ENCODE results near the gene APOH.

The APOH gene

GRCh38 chr17:66235377-66235994 lies 6.3 kb upstream of the APOH start:
- no peak overlapping the region for H3K9ac ChIP-seq (ENCODE audit: low read length in 2 of 2)
- no peaks in the 10 kb centered on the region for H3K9me3 ChIP-seq (ENCODE audit: control insufficient read depth in 2 of 2, low read length in 2 of 2)
- H3K4me3 ChIP-seq (ENCODE audit: low read length in 2 of 2) = no peak overlapping the region
- no peaks in the 10 kb centered on the region for H3K4me1 ChIP-seq (ENCODE audit: control insufficient read depth, insufficient read depth, low read length)
- H3K27ac ChIP-seq (ENCODE audit: low read length) = no peak overlapping the region
- no peaks in the 10 kb centered on the region for H3K27me3 ChIP-seq (ENCODE audit: control insufficient read depth in 1 of 2, insufficient read depth in 2 of 2, low read length in 2 of 2)
- no peaks in the 10 kb centered on the region for H3K36me3 ChIP-seq (ENCODE audit: control insufficient read depth in 2 of 2, insufficient read depth in 2 of 2, low read length in 2 of 2)

GRCh38 chr17:66234611-66235010 lies 5.4 kb upstream of the APOH start:
- Histone ChIP-seq H3K4me1 (ENCODE audit: control insufficient read depth, insufficient read depth, low read length) (no peaks in the 10 kb centered on the region), H3K27me3 (ENCODE audit: control insufficient read depth in 1 of 2, insufficient read depth in 2 of 2, low read length in 2 of 2) (no peaks in the 10 kb centered on the region), H3K4me3 (ENCODE audit: low read length in 2 of 2) (no peak overlapping the region), H3K9me3 (ENCODE audit: control insufficient read depth in 2 of 2, low read length in 2 of 2) (no peaks in the 10 kb centered on the region), H3K27ac (ENCODE audit: low read length) (no peak overlapping the region), H3K9ac (ENCODE audit: low read length in 2 of 2) (no peak overlapping the region), H3K36me3 (ENCODE audit: control insufficient read depth in 2 of 2, insufficient read depth in 2 of 2, low read length in 2 of 2) (no peaks in the 10 kb centered on the region)

DNA sequence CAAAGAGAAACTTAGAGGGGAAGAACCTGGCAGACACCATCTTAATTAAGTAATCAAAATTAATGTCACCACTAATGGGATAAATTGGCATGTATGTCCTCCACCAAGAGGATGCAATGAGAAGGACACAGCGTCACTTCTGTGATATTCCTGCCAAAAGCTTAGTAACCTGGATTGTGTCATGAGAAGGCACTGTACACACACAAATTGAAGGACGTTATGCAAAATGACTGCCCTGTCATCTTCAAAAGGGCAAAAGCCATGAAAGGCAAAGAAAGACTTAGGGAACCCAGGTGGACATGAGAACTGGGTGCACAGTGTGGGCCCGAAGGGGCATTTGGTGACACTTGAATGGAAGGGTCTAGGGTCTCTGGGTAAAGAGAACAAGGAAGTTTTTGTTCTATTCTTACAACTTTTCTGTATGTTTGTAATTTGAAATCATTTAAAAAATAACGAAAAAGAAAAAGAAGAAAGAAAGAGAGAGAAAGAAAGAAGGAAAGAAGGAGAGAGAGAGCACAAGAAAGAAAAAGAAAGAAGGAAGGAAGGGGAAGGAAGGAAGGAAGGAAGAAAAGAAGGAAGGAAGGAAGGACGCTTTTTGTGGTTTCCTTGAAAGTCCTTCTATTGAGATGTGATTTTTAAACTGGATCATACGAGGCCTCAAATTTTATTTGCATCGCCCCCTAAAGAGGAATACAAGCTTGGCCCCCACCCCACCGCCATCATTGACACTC lies 4.0 kb upstream of the APOH start:
- H3K36me3 ChIP-seq (ENCODE audit: control insufficient read depth in 2 of 2, insufficient read depth in 2 of 2, low read length in 2 of 2) = no peaks in the 10 kb centered on the region
- H3K9me3 ChIP-seq (ENCODE audit: control insufficient read depth in 2 of 2, low read length in 2 of 2) = no peaks in the 10 kb centered on the region
- no peak overlapping the region for H3K9ac ChIP-seq (ENCODE audit: low read length in 2 of 2)
- no peaks in the 10 kb centered on the region for H3K4me1 ChIP-seq (ENCODE audit: control insufficient read depth, insufficient read depth, low read length)
- H3K4me3 ChIP-seq (ENCODE audit: low read length in 2 of 2) = no peak overlapping the region
- H3K27ac ChIP-seq (ENCODE audit: low read length) = no peak overlapping the region
- no peaks in the 10 kb centered on the region for H3K27me3 ChIP-seq (ENCODE audit: control insufficient read depth in 1 of 2, insufficient read depth in 2 of 2, low read length in 2 of 2)

DNA sequence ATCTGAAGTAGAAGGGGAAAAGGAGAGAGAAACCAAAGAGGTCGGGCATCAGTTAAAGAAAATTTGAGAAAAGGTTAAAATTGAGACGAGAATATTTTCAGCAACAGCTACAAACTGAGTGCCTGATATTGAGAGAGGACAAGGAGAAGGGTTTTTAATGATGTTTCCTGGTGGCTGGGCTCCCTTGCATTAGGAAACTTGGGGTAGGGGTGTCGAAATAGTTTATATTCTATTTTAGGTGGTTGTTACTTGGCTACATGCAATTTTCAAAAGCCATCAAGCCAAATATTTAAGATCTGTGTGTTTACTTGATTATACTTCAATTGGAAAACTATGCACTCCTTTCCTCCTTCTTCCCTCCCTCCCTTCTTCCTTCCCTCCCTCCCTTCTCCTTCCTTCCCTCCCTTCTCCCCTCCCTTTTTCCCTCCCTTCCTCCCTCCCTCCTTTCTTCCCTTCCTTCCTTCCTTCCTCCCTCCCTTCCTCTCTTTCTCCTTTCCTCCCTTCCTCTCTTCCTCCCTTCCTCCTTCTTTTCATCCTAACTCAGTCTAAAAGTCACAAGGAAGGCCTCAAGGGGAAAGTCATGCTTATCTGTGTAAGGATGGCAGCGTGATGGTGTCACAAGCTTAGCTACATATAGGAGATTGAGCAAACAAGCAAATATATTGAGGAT lies 1.8 kb upstream of the APOH start:
- Histone ChIP-seq H3K27me3 (ENCODE audit: control insufficient read depth in 1 of 2, insufficient read depth in 2 of 2, low read length in 2 of 2) (no peaks in the 10 kb centered on the region), H3K9me3 (ENCODE audit: control insufficient read depth in 2 of 2, low read length in 2 of 2) (no peaks in the 10 kb centered on the region), H3K4me1 (ENCODE audit: control insufficient read depth, insufficient read depth, low read length) (no peaks in the 10 kb centered on the region), H3K4me3 (ENCODE audit: low read length in 2 of 2) (no peak overlapping the region), H3K36me3 (ENCODE audit: control insufficient read depth in 2 of 2, insufficient read depth in 2 of 2, low read length in 2 of 2) (no peaks in the 10 kb centered on the region), H3K9ac (ENCODE audit: low read length in 2 of 2) (no peak overlapping the region), H3K27ac (ENCODE audit: low read length) (no peak overlapping the region)

GRCh38 chr17:66229783-66230538 lies 746 bp upstream of the APOH start:
- no peak overlapping the region for H3K27ac ChIP-seq (ENCODE audit: low read length)
- H3K4me1 ChIP-seq (ENCODE audit: control insufficient read depth, insufficient read depth, low read length) = no peaks in the 10 kb centered on the region
- H3K4me3 ChIP-seq (ENCODE audit: low read length in 2 of 2) = no peak overlapping the region
- no peak overlapping the region for H3K9ac ChIP-seq (ENCODE audit: low read length in 2 of 2)
- no peaks in the 10 kb centered on the region for H3K36me3 ChIP-seq (ENCODE audit: control insufficient read depth in 2 of 2, insufficient read depth in 2 of 2, low read length in 2 of 2)
- H3K27me3 ChIP-seq (ENCODE audit: control insufficient read depth in 1 of 2, insufficient read depth in 2 of 2, low read length in 2 of 2) = no peaks in the 10 kb centered on the region
- H3K9me3 ChIP-seq (ENCODE audit: control insufficient read depth in 2 of 2, low read length in 2 of 2) = no peaks in the 10 kb centered on the region

DNA sequence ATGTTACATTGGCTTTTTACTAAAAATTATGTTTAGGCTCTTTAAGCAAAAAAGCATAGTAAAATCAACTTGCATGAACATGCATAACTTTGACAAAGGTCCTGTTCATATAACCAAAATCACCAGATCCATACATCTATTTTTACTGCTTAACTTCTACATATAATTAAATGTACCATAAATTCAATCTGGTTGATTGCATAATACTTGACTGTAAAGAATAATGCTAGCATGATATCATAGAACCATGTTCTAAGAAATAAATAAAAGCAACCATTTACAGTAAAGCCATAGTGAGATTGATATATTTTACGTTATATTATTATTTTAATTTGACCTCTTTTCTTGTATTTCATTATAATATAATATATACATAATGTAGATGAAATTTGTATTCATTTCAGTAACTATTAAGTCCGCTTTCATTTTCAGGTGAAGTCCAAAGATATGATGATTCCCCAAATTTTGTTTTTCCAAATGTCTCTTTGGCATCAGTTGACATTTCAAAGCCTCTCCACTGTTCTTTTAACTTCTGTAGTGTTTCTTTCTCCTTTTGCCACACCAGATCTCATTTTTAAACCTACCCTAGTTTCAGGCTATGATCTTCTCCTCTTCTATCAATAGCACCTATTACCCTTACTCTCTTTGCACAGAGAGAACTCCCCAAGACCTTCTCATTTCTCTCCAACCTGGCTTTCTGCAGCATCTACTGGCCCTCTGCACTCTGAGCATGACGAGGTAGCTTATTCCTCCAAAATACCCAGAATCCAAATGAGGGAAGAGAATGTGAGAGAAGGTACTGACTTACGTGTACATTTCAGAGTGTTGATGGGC lies 1.8 kb downstream of the APOH start:
- Histone ChIP-seq H3K4me3 (ENCODE audit: low read length in 2 of 2) (no peak overlapping the region), H3K9me3 (ENCODE audit: control insufficient read depth in 2 of 2, low read length in 2 of 2) (no peaks in the 10 kb centered on the region), H3K4me1 (ENCODE audit: control insufficient read depth, insufficient read depth, low read length) (no peaks in the 10 kb centered on the region), H3K9ac (ENCODE audit: low read length in 2 of 2) (no peak overlapping the region), H3K27ac (ENCODE audit: low read length) (no peak overlapping the region), H3K27me3 (ENCODE audit: control insufficient read depth in 1 of 2, insufficient read depth in 2 of 2, low read length in 2 of 2) (no peaks in the 10 kb centered on the region), H3K36me3 (ENCODE audit: control insufficient read depth in 2 of 2, insufficient read depth in 2 of 2, low read length in 2 of 2) (no peaks in the 10 kb centered on the region)

GRCh38 chr17:66222798-66223350 lies 6.3 kb downstream of the APOH start:
- H3K4me3 ChIP-seq (ENCODE audit: low read length in 2 of 2) = no peak overlapping the region
- H3K4me1 ChIP-seq (ENCODE audit: control insufficient read depth, insufficient read depth, low read length) = no peaks in the 10 kb centered on the region
- no peaks in the 10 kb centered on the region for H3K36me3 ChIP-seq (ENCODE audit: control insufficient read depth in 2 of 2, insufficient read depth in 2 of 2, low read length in 2 of 2)
- H3K27ac ChIP-seq (ENCODE audit: low read length) = no peak overlapping the region
- no peaks in the 10 kb centered on the region for H3K9me3 ChIP-seq (ENCODE audit: control insufficient read depth in 2 of 2, low read length in 2 of 2)
- no peaks in the 10 kb centered on the region for H3K27me3 ChIP-seq (ENCODE audit: control insufficient read depth in 1 of 2, insufficient read depth in 2 of 2, low read length in 2 of 2)
- no peak overlapping the region for H3K9ac ChIP-seq (ENCODE audit: low read length in 2 of 2)

DNA sequence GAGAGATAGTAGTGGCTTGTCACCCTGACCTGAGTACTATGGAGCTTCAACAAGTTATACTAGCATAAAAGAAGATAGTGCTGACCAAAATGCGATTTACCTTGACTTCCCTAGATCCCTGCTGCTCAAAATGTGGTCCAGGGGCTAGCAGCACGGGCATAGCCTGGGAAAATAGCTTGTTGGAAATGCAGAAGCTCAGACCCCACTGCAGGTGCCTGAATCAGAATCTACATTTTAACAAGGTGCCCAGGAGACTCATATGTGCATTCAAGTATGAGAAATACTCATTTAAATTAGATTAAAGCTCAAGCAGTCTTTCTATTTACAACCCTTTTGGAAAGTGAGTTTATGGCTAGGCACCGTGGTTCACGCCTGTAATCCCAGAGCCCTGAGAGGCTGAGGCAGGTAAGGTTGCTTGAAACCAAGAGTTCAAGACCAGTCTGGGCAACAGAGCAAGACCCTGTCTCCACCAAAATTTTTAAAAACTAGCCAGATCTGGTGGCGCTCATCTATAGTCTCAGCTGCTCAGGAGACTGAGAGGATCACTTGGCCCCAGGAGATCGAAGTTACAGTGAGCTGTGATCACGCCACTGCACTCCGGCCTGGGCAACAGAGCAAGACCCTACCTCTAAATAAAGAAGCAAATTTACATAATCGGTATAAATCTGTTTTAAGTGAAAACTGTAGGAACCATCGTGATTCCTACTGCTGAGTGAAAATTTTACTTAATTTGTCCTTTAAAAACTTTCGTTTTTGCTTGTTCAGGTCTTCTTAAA lies 7.3 kb downstream of the APOH start:
- no peaks in the 10 kb centered on the region for H3K27me3 ChIP-seq (ENCODE audit: control insufficient read depth in 1 of 2, insufficient read depth in 2 of 2, low read length in 2 of 2)
- no peak overlapping the region for H3K9ac ChIP-seq (ENCODE audit: low read length in 2 of 2)
- H3K27ac ChIP-seq (ENCODE audit: low read length) = no peak overlapping the region
- H3K4me1 ChIP-seq (ENCODE audit: control insufficient read depth, insufficient read depth, low read length) = no peaks in the 10 kb centered on the region
- no peaks in the 10 kb centered on the region for H3K36me3 ChIP-seq (ENCODE audit: control insufficient read depth in 2 of 2, insufficient read depth in 2 of 2, low read length in 2 of 2)
- H3K4me3 ChIP-seq (ENCODE audit: low read length in 2 of 2) = no peak overlapping the region
- no peaks in the 10 kb centered on the region for H3K9me3 ChIP-seq (ENCODE audit: control insufficient read depth in 2 of 2, low read length in 2 of 2)

- Histone ChIP-seq H3K36me3 (ENCODE audit: control insufficient read depth in 2 of 2, insufficient read depth in 2 of 2, low read length in 2 of 2) (no peaks in the 10 kb centered on the region), H3K4me3 (ENCODE audit: low read length in 2 of 2) (no peak overlapping the region), H3K9ac (ENCODE audit: low read length in 2 of 2) (no peak overlapping the region), H3K27me3 (ENCODE audit: control insufficient read depth in 1 of 2, insufficient read depth in 2 of 2, low read length in 2 of 2) (no peaks in the 10 kb centered on the region), H3K9me3 (ENCODE audit: control insufficient read depth in 2 of 2, low read length in 2 of 2) (no peaks in the 10 kb centered on the region), H3K4me1 (ENCODE audit: control insufficient read depth, insufficient read depth, low read length) (no peaks in the 10 kb centered on the region), H3K27ac (ENCODE audit: low read length) (no peak overlapping the region)
Observed at GRCh38 chr17:66221343-66221742, 7.9 kb downstream of the APOH start.
